GM10266 (cell line): Measurements from ENCODE around the gene TRABD2A.

Experiments used
- DNase-seq: peaks from one replicate; pipeline ENCODE4 v3.0.0; 2012; ENCODE audit errors: extremely low spot score
- TF ChIP-seq, protein P1 (sequence below): IDR thresholded peaks from 2 replicates; pipeline ENCODE4 v1.5.1; 2012; ENCODE audit warnings: mild to moderate bottlenecking, low read depth; ENCODE audit not compliant: control insufficient read depth, insufficient read depth; ENCODE audit errors: missing control alignments

Gene TRABD2A

DNA sequence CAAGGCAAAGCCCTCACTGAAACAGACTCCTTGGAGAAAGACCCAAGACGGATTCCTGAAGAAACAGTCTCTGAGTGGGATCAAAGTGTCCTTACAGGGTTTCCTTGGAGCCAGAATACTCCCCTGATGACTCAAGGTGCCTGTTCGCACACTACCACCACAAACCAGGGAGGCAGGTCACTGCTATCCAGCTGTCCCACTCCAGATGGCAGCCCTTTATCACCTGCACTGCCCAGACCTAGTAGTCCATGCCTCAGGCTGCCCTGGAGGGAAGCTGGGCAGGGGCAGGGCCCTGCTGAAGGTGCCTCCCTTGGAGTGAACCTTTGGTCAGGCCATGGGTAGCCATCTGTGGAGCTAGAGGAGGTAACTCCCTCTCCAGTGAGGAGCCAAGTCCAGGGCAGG is 34.1 kb downstream of the TRABD2A start:
- TF ChIP-seq, protein P1, sequence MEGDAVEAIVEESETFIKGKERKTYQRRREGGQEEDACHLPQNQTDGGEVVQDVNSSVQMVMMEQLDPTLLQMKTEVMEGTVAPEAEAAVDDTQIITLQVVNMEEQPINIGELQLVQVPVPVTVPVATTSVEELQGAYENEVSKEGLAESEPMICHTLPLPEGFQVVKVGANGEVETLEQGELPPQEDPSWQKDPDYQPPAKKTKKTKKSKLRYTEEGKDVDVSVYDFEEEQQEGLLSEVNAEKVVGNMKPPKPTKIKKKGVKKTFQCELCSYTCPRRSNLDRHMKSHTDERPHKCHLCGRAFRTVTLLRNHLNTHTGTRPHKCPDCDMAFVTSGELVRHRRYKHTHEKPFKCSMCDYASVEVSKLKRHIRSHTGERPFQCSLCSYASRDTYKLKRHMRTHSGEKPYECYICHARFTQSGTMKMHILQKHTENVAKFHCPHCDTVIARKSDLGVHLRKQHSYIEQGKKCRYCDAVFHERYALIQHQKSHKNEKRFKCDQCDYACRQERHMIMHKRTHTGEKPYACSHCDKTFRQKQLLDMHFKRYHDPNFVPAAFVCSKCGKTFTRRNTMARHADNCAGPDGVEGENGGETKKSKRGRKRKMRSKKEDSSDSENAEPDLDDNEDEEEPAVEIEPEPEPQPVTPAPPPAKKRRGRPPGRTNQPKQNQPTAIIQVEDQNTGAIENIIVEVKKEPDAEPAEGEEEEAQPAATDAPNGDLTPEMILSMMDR: no peak
- DNase-seq: no peak

DNA sequence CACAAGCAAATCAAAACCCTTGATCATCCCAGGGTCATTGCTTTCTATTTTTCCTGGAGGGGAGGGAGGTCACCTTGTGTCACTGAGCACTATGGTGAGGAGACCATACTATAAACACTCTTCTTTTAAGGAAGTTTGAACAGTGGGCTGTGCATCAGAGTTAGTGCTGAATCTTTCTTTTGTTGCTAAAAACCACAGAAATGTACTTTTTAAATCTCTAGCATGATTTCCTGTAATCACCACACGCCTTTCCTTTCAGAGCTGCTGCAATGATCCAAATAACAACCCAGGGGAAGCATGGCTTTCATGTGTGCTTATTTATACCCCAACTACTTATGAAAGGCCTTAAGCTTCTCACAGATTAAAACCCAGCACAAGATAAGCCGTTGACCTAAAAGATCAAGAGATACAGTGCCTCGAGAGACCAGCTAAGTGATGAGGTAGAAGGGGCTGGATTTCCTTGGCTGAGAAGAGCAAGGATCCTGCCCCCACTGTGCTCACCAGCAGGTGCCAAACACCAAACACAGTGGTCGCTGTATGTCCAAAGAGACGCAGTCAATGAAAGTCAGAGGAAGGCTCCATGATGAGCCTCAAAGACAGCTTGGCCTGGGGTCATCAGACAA is 34.7 kb downstream of the TRABD2A start:
- TF ChIP-seq, protein P1: no peak
- no peak for DNase-seq

DNA sequence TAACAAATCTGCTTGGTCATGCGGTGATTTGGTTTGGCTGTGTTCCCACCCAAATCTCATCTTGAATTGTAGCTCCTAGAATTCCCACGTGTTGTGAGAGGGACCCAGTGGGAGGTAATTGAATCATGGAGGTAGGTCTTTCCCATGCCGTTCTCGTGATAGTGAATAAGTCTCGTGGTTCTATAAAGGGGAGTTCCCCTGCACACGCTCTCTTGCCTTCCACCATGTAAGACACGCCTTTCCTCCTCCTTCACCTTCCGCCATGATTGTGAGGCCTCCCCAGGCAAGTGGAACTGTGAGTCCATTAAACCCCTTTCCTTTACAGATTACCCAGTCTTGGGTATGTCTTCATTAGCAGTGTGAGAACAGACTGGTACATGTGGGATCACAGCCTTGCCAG is 36.7 kb downstream of the TRABD2A start:
- no peak for DNase-seq
- TF ChIP-seq, protein P1: no peak

DNA sequence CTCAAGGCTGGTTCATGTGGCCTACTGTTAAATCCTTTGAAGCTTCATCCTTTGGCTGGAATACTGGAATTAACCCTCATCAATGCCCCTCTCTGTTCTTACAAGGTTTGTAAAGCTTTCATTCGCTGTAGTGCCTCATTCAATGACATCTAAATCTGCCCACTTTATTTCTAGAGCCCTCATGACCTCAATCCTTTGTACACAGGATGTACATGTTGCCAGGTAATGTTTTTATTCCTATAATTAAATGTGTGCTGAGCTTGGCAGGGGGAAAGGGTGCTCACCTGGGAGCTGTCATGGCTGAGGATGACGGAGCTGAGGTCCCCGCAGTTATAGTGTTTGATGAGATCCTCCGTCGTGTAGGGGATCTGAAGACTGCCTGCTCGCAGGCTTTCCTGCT is 39.3 kb downstream of the TRABD2A start:
- no peak for DNase-seq
- TF ChIP-seq, protein P1: no peak

DNA sequence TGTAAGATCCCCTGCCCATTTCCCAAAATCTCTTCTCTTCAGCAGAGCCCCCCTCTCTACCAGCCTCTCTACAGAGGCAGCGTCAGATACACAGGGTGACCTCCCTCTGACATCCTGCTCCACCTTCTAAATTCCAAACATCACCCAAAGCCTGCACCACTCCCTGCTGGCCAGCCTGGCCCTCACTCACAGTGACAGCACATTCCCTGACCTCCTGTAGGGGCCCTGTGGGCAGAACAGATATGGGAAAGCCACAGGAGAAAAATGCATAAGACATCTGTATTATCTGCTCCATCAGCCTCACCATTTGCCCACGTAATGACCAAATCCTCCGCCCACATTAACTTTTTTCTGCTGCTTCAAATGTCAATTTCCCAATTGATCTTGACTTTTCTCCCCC is 40.6 kb downstream of the TRABD2A start:
- TF ChIP-seq, protein P1: no peak
- DNase-seq: no peak

DNA sequence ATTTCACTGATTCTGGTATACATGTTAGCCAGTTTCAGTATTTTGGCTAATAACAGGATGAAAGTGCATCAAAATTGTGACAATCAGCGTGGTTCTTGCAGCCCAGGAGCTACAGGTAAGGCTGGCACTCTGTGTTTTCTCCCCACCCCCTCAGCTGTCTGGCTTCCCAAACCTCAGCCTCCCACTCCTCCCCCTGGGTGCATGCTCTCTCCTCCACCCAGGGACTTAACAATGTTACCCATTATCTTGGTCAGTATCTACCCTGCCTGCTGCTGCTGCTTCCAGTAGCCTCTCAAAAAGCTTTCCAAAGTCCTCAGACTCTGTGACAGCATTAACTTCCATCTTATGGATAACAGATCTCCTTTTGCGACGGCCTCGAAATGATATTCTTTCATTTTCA is 41.0 kb downstream of the TRABD2A start:
- no peak for DNase-seq
- TF ChIP-seq, protein P1: no peak

DNA sequence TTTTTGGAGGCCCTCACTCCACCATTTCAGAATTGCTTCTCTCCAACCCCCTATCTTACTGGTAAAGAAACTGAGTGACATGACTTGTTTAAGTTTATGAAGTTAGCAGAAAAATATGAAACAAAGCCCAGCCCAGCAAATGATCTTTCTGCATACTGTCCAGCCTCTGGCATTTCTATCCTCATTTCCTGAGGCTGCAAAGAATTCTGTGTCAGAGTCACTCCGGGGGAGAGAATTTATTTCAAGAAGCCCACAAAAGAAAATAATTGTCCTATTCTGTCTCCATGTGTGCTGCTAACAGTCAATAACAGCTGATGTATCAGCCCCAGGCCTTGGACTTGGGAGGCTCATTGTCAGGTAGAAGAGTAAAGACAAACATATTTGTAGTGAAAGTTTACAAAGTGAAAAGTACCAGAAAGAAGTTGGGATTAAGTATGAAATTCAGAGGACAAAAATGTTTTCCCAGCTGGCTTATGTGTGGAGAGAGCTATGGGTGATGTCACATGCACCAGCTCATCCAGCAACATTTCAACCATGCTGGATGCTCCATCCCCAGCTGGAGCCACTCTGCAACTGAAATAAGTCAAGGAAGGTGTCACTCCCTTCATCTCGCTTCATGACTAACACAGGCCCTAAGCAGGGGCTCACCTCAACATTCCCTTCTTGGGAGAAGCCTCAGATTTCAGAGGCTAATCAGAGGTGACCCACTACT is 42.3 kb downstream of the TRABD2A start:
- DNase-seq: no peak
- TF ChIP-seq, protein P1: no peak
